NCI-H2171 treated with DMSO at 0.1 percent for 48 hours (cell line): Measurements from ENCODE around the gene PHF21B.
"Not testable (repeated sequence)": the region's sequence is repeated elsewhere in the genome, so short reads cannot be mapped to it uniquely, and the experiment has no call there.

Source experiments
- DNase-seq: peaks from one replicate; lab custom pipeline; 2025; lab: John Stamatoyannopoulos, UW

PHF21B gene

GRCh38 chr22:45009606-45010531 is at the start of gene PHF21B:
Gene PHF21B, minus strand, starts transcription at chr22:45010005. Its CDS starts 456 bp downstream, at chr22:45009549.
- peak; percentile 79 for DNase-seq

DNA sequence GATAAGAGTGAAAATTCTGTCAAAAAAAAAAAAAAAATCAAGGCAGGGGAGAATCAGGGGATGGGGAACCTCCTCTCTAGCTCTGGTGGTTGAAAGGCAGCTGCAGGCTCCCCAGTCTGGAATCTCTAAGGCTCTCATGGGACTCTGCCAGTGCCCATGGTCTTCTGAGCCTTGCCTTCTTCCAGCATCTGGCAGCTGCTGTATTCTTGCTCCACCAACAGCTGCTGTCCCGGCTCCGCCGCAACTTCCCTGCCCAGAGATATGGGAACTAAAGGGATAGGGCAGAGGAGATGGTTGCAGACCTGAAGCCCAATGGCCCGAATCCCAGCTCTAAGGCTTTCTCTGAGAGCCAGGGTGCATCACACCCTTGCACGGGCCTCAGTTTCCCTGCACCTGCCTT is 49.5 kb upstream of the PHF21B start:
- DNase-seq: no peak

DNA sequence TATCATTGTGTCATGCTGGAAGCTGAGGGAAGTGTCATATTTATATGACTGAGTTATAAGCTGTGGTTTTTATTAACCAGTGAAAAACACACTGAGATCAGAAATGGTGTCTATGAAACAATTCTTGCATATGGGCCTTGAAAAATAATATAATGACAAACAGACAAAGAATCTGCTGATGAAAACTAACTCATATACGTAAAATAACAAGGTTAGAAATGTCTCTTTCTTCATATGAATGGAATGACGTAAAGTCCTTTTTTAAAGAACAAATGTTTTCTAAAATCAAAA is 48.8 kb upstream of the PHF21B start:
- no peak for DNase-seq

DNA sequence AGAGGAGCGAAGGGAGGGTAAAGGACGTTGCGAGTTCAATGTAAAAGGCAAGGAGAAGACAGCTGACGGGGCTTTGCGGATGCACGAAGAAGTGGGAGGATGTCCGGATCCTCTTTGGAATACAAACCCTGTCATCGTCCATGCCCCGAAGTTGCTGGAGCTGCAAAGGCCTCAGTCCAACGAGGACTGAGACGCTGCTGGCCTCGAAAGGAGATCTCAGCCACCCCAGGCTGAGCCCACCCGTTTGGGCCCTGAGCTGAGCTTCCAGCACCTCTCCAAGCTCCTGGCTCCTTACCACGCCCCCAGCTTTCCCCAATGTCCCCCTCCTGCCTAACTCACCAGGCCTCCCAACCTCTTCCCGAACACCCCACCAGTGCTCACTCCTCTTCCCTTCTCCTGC is 46.1 kb upstream of the PHF21B start:
- no peak for DNase-seq

- no peak for DNase-seq
These were observed 43.8 kb upstream of the PHF21B start for GRCh38 chr22:45053571-45053970.

GRCh38 chr22:45053094-45053493 is 43.3 kb upstream of the PHF21B start:
- no peak for DNase-seq

DNA sequence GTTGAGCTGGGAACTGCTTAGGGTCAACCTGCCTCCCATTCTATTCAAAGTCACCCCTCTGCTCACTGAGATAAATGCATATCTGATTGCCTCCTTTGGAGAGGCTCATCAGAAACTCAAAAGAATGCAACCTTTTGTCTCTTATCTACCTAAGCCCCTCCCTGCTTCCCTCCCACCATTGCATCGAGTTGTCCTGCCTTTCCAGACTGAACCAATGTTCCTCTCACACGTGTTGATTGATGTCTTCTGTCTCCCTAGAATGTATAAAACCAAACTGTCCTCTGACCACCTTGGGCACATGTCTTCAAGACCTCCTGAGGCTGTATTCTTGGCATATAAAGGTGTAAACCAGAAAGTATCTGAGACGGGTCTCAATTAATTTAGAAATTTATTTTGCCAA is 42.9 kb upstream of the PHF21B start:
- DNase-seq: not testable (repeated sequence)

DNA sequence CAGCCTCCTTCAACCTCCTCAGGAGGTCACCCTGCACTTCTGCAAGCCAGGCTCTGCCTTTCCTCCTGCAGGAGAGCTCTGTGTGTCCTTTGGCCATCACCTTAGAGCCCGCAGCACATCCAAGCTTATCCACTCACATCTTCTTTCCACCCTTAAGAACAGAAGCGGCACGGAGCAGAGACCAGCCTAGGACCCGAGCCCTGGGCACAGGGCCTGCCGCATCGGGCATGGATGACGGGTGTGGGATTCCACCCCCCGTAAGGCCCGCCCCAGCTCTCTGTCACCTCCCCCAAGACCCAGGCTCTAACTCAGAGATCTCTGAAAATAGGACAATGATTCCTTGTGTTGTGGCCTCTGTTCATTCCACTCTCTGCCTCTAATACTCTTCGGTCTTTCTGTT is 42.1 kb upstream of the PHF21B start:
- DNase-seq: no peak

DNA sequence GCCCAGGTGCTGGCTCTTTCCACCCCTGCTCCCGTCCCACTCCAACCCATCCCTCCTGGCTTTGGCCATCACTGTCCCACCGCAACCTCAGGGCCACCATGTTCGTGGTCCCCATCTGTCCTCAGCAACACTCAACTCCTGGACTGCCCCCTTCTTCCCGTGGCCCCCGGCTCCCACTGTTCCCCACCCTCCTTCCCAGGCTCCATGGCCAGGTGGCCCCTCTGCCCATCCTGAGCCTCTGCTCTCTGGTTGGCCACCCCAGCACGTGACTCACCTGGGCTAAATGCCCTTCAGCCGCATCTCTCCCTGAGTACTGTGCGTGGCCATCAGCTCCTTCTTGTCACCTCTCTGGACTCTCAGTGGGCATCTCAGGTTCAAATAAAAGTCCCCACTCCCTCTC is 41.6 kb upstream of the PHF21B start:
- no peak for DNase-seq

DNA sequence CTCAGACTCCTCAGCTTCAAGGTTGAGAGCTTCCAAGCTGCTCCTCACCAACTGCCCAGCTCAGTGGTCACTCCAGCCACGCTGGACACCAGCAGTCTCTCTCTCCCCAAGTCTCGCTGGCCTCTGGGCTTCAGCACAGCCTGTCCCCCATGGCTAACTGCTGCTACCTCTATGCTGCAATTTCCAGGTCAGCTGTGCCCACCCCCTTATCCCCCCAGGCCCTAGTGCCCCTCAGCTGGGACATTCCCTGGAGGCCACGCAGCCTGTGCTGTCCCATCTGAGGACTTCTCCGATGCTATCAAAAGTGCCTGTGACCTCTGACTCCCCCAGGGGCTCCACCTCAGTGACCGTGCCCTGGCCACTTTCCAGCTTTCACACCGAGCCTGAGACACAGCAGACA is 37.5 kb upstream of the PHF21B start:
- DNase-seq: no peak

GRCh38 chr22:45045208-45045607 is 35.4 kb upstream of the PHF21B start:
- DNase-seq: no peak

DNA sequence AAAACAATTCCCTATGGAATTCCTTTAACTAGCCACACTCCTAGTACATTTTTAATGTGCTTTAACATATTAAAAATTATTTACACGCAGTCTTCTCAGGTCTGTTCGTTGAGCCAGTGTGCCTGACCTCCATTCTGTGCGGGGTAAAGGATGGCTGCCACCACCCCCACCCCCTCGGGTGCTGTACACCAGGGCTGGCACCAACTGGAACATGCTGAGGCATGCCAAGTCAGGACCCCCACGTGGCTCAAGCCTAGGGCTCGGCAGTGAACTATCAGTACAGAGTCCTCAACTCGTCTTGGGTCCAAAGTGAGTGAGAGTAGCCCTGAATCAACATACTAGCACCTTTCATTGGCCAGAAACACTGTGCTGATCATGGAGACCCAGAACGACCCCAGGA is 32.5 kb upstream of the PHF21B start:
- DNase-seq: no peak

DNA sequence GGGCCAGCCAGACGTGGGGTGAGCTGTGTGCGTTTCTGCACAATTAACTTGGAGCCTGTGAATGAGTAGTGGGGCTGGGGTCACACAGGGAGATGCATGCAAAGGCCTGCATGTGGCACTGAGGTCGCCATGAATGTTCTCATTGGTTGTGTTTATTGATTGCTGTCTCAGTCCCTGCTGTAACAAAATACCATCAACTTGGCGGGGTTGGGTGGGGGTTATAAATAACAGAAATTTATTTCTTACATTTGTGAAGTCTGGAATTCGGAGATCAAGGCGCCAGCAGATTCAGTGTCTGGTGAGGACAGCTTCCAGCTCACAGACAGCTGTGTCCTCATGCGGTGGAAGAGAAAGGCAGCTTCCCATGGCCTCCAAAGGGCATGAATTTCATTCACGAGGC is 29.3 kb upstream of the PHF21B start:
- no peak for DNase-seq

DNA sequence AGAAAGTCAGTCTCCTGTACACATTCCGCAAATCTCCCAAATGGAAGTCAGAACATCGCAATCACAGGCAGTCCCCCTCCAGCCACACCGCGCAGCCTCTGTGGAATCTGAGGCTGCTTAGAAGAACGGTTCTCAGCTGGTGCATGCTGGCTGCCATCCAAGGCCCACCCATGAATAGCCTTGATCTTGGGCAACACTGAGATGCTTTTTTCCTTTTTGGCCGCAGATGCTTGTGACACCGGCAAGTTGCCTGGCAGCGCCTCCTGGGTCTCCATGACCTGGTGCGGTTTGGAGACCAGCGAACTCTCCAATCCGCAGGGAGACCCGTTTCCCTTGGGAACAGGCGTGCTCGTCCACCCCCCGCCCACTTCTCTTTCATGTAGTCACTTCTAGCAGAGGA is 26.3 kb upstream of the PHF21B start:
- DNase-seq: no peak

DNA sequence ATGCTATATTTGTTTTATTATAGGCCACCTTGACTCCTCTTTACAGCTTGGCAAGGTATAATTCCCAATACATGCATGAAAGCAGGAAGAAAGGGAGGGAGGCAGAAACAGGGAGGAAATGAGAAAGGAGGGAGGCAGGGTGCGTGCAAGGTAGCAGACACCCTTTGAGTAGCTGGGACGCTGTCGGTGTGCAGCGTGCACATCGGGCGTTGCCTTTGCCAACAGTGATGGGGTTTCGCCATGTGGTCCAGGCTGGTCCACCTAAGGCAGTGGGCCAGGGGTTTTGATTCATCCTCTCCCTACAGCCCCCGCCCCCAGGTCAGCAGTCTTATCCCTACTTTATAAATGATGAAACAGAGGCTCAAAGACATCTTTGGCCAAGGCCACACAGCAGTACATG is 25.0 kb upstream of the PHF21B start:
- no peak for DNase-seq

GRCh38 chr22:45034156-45034555 is 24.4 kb upstream of the PHF21B start:
- DNase-seq: no peak

GRCh38 chr22:45033136-45033535 is 23.3 kb upstream of the PHF21B start:
- DNase-seq: peak; percentile 21

DNA sequence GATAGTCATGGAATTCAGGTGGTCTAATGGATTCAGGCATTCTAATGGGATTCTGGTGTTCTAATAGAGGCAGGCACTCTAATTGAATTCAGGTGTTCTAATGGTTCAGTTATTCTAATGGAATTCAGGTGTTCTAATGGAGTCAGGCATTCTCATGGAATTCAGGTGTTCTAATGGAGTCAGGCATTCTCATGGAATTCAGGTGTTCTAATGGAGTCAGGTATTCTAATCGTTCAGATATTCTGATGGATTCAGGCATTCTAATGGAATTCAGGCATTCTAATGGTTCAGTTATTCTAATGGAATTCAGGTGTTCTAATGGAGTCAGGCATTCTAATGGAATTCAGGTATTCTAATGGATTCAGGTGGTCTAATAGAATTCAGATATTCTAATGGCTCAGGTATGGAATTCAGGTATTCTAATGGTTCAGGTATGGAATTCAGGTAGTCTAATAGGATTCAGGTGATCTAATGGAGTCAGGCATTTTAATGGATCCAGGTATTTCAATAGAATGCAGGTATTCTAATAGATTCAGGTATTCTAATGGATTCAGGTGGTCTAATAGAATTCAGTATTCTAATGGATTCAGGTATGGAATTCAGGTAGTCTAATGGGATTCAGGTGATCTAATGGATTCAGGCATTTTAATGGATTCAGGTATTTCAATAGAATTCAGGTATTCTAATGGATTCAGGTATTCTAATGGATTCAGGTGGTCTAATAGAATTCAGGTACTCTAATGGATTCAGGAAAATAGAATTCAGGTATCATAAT is 22.0 kb upstream of the PHF21B start:
- no peak for DNase-seq

- no peak for DNase-seq
These were observed 19.7 kb upstream of the PHF21B start for GRCh38 chr22:45029501-45029900.

DNA sequence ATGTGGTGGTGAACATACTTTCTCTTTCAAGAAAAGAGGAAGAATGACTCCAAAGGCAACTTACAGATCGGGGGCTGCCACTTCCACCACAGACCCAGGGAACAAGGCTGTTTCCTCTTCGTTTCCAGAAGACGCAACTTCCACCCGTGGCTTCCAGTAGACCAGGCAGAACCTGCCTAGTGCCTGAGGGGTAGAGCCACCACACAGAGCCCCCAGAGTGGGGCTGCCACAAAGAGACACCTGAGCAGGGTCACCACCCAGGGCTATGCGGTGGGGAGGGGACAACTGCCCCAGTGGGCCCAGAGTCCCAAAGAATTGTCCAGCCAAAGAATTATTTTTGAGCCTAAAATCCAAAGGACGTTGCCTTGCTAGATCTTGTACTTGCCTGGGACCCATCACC is 16.7 kb upstream of the PHF21B start:
- DNase-seq: no peak

GRCh38 chr22:45023431-45023830 is 13.6 kb upstream of the PHF21B start:
- DNase-seq: no peak

- DNase-seq: peak; percentile 97
These were observed 10.3 kb upstream of the PHF21B start for GRCh38 chr22:45019861-45020655.

- no peak for DNase-seq
These were observed 4.8 kb upstream of the PHF21B start for GRCh38 chr22:45014654-45015053.
